Measurements from ENCODE around the gene CASTOR1. TPM values are rescaled to one million over a fixed set of nuclear protein-coding genes. Genes with fewer than 3 reads are reported as not detected.

CASTOR1 gene
- total RNA-seq, 1 experiment from 2014 or later: 16.0 TPM

GRCh38 chr22:30244641-30245040 is 44.7 kb downstream of the CASTOR1 start (continued):
- TF ChIP-seq PRRX2 (CRISPR knock-in tag; IDR thresholded peaks at IDR 0.05) (no peak), KAT7 (CRISPR knock-in tag; IDR thresholded peaks at IDR 0.05; ENCODE audit: borderline replicate concordance) (no peak), USF1 (CRISPR knock-in tag; IDR thresholded peaks at IDR 0.05) (no peak), SMAD3 (CRISPR knock-in tag; IDR thresholded peaks at IDR 0.05; ENCODE audit: borderline replicate concordance) (no peak)

- ChIA-PET CTCF (no interaction called here), POLR2A (no interaction called here)
- Mint-ChIP-seq H3K4me1 (peaks cover 38% of the 10 kb centered on the region), H3K27me3 (ENCODE audit: low read depth) (no peaks in the 10 kb centered on the region), H3K9me3 (no peaks in the 10 kb centered on the region), H3K36me3 (peaks cover 12% of the 10 kb centered on the region; the same call in 1 of the 2 replicates), H3K27ac (no peak overlapping the region), H3K4me3 (no peak overlapping the region)
- DNase-seq (ENCODE audit: low spot score) (no peak), ATAC-seq (no peak)
- TF ChIP-seq NR3C1 (CRISPR knock-in tag; conservative IDR thresholded peaks at IDR 0.05; ENCODE audit: low read depth): no peak
- no peak for TF ChIP-seq FOXK1 (CRISPR knock-in tag; IDR thresholded peaks at IDR 0.05)
- TF ChIP-seq, protein P1, sequence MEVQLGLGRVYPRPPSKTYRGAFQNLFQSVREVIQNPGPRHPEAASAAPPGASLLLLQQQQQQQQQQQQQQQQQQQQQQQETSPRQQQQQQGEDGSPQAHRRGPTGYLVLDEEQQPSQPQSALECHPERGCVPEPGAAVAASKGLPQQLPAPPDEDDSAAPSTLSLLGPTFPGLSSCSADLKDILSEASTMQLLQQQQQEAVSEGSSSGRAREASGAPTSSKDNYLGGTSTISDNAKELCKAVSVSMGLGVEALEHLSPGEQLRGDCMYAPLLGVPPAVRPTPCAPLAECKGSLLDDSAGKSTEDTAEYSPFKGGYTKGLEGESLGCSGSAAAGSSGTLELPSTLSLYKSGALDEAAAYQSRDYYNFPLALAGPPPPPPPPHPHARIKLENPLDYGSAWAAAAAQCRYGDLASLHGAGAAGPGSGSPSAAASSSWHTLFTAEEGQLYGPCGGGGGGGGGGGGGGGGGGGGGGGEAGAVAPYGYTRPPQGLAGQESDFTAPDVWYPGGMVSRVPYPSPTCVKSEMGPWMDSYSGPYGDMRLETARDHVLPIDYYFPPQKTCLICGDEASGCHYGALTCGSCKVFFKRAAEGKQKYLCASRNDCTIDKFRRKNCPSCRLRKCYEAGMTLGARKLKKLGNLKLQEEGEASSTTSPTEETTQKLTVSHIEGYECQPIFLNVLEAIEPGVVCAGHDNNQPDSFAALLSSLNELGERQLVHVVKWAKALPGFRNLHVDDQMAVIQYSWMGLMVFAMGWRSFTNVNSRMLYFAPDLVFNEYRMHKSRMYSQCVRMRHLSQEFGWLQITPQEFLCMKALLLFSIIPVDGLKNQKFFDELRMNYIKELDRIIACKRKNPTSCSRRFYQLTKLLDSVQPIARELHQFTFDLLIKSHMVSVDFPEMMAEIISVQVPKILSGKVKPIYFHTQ (CRISPR knock-in tag; IDR thresholded peaks at IDR 0.05): no peak
- TF ChIP-seq TP53 (CRISPR knock-in tag; IDR thresholded peaks at IDR 0.05): no peak
- no peak for TF ChIP-seq PREB (CRISPR knock-in tag; IDR thresholded peaks at IDR 0.05; ENCODE audit: borderline replicate concordance)
- no peak for TF ChIP-seq RORB (CRISPR knock-in tag; IDR thresholded peaks at IDR 0.05)
- TF ChIP-seq, protein P2, sequence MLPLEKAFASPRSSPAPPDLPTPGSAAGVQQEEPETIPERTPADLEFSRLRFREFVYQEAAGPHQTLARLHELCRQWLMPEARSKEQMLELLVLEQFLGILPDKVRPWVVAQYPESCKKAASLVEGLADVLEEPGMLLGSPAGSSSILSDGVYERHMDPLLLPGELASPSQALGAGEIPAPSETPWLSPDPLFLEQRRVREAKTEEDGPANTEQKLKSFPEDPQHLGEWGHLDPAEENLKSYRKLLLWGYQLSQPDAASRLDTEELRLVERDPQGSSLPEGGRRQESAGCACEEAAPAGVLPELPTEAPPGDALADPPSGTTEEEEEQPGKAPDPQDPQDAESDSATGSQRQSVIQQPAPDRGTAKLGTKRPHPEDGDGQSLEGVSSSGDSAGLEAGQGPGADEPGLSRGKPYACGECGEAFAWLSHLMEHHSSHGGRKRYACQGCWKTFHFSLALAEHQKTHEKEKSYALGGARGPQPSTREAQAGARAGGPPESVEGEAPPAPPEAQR (CRISPR knock-in tag; IDR thresholded peaks at IDR 0.05): no peak
- no peak for TF ChIP-seq ZMAT4 (CRISPR knock-in tag; IDR thresholded peaks at IDR 0.05)
- TF ChIP-seq CREM (CRISPR knock-in tag; IDR thresholded peaks at IDR 0.05): no peak
- no peak for TF ChIP-seq ZBTB21 (CRISPR knock-in tag; IDR thresholded peaks at IDR 0.05; ENCODE audit: borderline replicate concordance)
- TF ChIP-seq SMAD4 (CRISPR knock-in tag; IDR thresholded peaks at IDR 0.05): no peak
- no peak for TF ChIP-seq NFYB (CRISPR knock-in tag; conservative IDR thresholded peaks at IDR 0.05; ENCODE audit: low read depth)
Observed at GRCh38 chr22:30244066-30244465, 45.2 kb downstream of the CASTOR1 start.

DNA sequence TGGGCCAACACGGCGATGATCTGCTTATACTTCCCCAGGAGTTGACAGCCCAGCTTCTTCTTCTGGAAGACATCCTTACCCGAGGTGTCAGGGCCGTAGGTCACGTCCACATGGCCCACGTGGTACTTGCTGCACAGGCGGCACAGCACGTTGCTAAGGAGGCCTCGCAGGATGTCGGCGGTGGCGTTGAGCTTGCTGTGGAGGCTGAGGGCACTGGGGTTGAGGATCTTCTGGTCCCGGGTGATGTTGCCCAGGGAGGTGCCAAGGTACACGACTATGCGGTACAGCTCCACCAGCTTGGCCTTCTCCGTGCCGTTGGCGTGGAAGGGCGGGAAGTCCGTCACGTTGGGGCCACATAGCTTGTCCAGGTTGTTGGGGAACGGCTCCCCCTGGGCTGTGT is 45.6 kb downstream of the CASTOR1 start:
- H3K27ac Mint-ChIP-seq: no peak overlapping the region
- DNase-seq (ENCODE audit: low spot score) (no peak), ATAC-seq (no peak)
- no peaks in the 10 kb centered on the region for H3K27me3 Mint-ChIP-seq (ENCODE audit: low read depth)
- peaks cover 41% of the 10 kb centered on the region for H3K4me1 Mint-ChIP-seq
- H3K9me3 Mint-ChIP-seq: no peaks in the 10 kb centered on the region
- no peak overlapping the region for H3K4me3 Mint-ChIP-seq
- ChIA-PET POLR2A (no interaction called here), CTCF (no interaction called here)
- H3K36me3 Mint-ChIP-seq: peaks cover 12% of the 10 kb centered on the region; the same call in 1 of the 2 replicates
- TF ChIP-seq ZBTB43 (CRISPR knock-in tag; IDR thresholded peaks at IDR 0.05) (no peak), NR1H2 (CRISPR knock-in tag; IDR thresholded peaks at IDR 0.05) (no peak), ELF4 (CRISPR knock-in tag; IDR thresholded peaks at IDR 0.05; ENCODE audit: low read depth) (no peak), NR3C1 (CRISPR knock-in tag; conservative IDR thresholded peaks at IDR 0.05; ENCODE audit: low read depth) (no peak), SMAD3 (CRISPR knock-in tag; IDR thresholded peaks at IDR 0.05; ENCODE audit: borderline replicate concordance) (no peak), TEAD4 (CRISPR knock-in tag; IDR thresholded peaks at IDR 0.05) (no peak), ATF3 (CRISPR knock-in tag; conservative IDR thresholded peaks at IDR 0.05) (no peak), ZNF232 (CRISPR knock-in tag; IDR thresholded peaks at IDR 0.05) (no peak), TCF7 (CRISPR knock-in tag; IDR thresholded peaks at IDR 0.05; ENCODE audit: low read depth) (no peak), USF1 (CRISPR knock-in tag; IDR thresholded peaks at IDR 0.05) (no peak)
- TF ChIP-seq, protein P3, sequence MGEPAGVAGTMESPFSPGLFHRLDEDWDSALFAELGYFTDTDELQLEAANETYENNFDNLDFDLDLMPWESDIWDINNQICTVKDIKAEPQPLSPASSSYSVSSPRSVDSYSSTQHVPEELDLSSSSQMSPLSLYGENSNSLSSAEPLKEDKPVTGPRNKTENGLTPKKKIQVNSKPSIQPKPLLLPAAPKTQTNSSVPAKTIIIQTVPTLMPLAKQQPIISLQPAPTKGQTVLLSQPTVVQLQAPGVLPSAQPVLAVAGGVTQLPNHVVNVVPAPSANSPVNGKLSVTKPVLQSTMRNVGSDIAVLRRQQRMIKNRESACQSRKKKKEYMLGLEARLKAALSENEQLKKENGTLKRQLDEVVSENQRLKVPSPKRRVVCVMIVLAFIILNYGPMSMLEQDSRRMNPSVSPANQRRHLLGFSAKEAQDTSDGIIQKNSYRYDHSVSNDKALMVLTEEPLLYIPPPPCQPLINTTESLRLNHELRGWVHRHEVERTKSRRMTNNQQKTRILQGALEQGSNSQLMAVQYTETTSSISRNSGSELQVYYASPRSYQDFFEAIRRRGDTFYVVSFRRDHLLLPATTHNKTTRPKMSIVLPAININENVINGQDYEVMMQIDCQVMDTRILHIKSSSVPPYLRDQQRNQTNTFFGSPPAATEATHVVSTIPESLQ (CRISPR knock-in tag; IDR thresholded peaks at IDR 0.05): no peak
